B cell (primary cell): ENCODE measurements around the gene ALKBH4. TPM values are rescaled to one million over a fixed set of nuclear protein-coding genes. Genes with fewer than 3 reads are reported as not detected.

Source experiments
- ATAC-seq: fragments of 200-7000 bp; cut with Tn5 transposase; one replicate; pipeline ENCODE4 v1.10.0; 2021; ENCODE audit warnings: low read depth, mild to moderate bottlenecking, moderate number of reproducible peaks, moderate library complexity
- CTCF ChIA-PET: fragments of 350-600 bp; sonication (Branson Sonifier 250); formaldehyde crosslinking; loops from one replicate; lab custom pipeline; 2021; ENCODE audit warnings: antibody characterized with exemption, inconsistent platforms; lab: Charles Lee
- POLR2A ChIA-PET: fragments of 350-600 bp; sonication (Branson Sonifier 250); formaldehyde crosslinking; loops from one replicate; lab custom pipeline; 2021; ENCODE audit warnings: antibody characterized with exemption; lab: Charles Lee
- DNase-seq: peaks from one replicate; pipeline ENCODE4 v3.0.0; 2013
- H2AFZ ChIP-seq: 2 replicates; pipeline ENCODE4 v1.6.1; 2012; ENCODE audit warnings: mild to moderate bottlenecking, low read depth, low read length; ENCODE audit not compliant: insufficient read depth, poor library complexity, severe bottlenecking
- H3K27ac ChIP-seq, 2 donors: 1 replicate in 1 of 2; 2 replicates in 1 of 2; pipeline ENCODE4 v1.5.1; 2012 to 2013; ENCODE audit warnings: low read length in 2 of 2, mild to moderate bottlenecking in 2 of 2, moderate library complexity in 1 of 2
- H3K27me3 ChIP-seq, 4 experiments: fragments of 200-600 bp in 1 of 4; sonication (generic) in 1 of 4; replicated peaks in 1 of 4; 1 replicate in 2 of 4; 2 replicates in 2 of 4; pipeline versions ENCODE4 v1.6.1 to v1.7.0; 2013 to 2016; ENCODE audit warnings: low read length in 3 of 4, mild to moderate bottlenecking in 2 of 4, mixed read lengths in 1 of 4, moderate library complexity in 1 of 4; ENCODE audit not compliant: insufficient read depth in 4 of 4, control insufficient read depth in 3 of 4; ENCODE audit errors: control extremely low read depth in 1 of 4
- H3K36me3 ChIP-seq, 2 experiments: replicated peaks in 1 of 2; 1 replicate in 1 of 2; 2 replicates in 1 of 2; pipeline versions ENCODE4 v1.6.1 to v1.7.1; 2013; ENCODE audit warnings: low read length in 1 of 2; ENCODE audit not compliant: insufficient read depth in 2 of 2, control insufficient read depth in 1 of 2; ENCODE audit errors: control extremely low read depth in 1 of 2, extremely low read depth in 1 of 2
- H3K4me1 ChIP-seq, 2 donors: fragments of 200-600 bp in 1 of 2; sonication (generic) in 1 of 2; 1 replicate in 1 of 2; 2 replicates in 1 of 2; pipeline versions ENCODE4 v1.5.1 to v1.6.1; 2013 to 2017; ENCODE audit warnings: low read length in 2 of 2; ENCODE audit not compliant: control insufficient read depth in 2 of 2, insufficient read depth in 2 of 2
- H3K4me2 ChIP-seq: replicated peaks from 2 replicates; pipeline ENCODE3; 2012; ENCODE audit warnings: mild to moderate bottlenecking, low read depth, low read length; ENCODE audit not compliant: poor library complexity, severe bottlenecking
- H3K4me3 ChIP-seq, 5 experiments: fragments of 200-600 bp in 1 of 5; sonication (generic) in 1 of 5; 1 replicate in 3 of 5; 2 replicates in 2 of 5; pipeline versions ENCODE4 v1.5.1 to v1.7.0; 2011 to 2016; ENCODE audit warnings: low read length in 4 of 5, mild to moderate bottlenecking in 4 of 5, low read depth in 2 of 5, control low read depth in 1 of 5, moderate library complexity in 1 of 5; ENCODE audit not compliant: insufficient read depth in 1 of 5; ENCODE audit errors: control extremely low read depth in 1 of 5, extremely low read depth in 1 of 5
- H3K79me2 ChIP-seq: fragments of 200-600 bp; sonication (generic); one replicate; pipeline ENCODE4 v1.6.0; 2016; ENCODE audit warnings: low read length; ENCODE audit not compliant: control insufficient read depth, insufficient read depth
- H3K9ac ChIP-seq: fragments of 200-600 bp; sonication (generic); 2 replicates; pipeline ENCODE4 v1.6.1; 2017; ENCODE audit warnings: mild to moderate bottlenecking, low read length, moderate library complexity
- H3K9me3 ChIP-seq, 3 donors: one replicate each; pipeline versions ENCODE4 v1.6.1 to v1.7.1; 2013; ENCODE audit warnings: low read length in 2 of 3; ENCODE audit not compliant: control insufficient read depth in 2 of 3, insufficient read depth in 1 of 3; ENCODE audit errors: control extremely low read depth in 1 of 3
- H4K20me1 ChIP-seq: 2 replicates; pipeline ENCODE4 v1.6.0; 2012; ENCODE audit warnings: mild to moderate bottlenecking, low read length; ENCODE audit not compliant: insufficient read depth, control insufficient read depth, poor library complexity, severe bottlenecking
- H3K27ac Mint-ChIP-seq: one replicate; pipeline ENCODE4 v1.8.0; 2021; ENCODE audit warnings: mixed read lengths
- H3K27me3 Mint-ChIP-seq: one replicate; pipeline ENCODE4 v1.8.0; 2021; ENCODE audit warnings: mixed read lengths
- H3K4me1 Mint-ChIP-seq: one replicate; pipeline ENCODE4 v1.8.0; 2021; ENCODE audit warnings: mixed read lengths
- H3K4me3 Mint-ChIP-seq: one replicate; pipeline ENCODE4 v1.8.0; 2021; ENCODE audit warnings: mixed read lengths
- H3K9me3 Mint-ChIP-seq: one replicate; pipeline ENCODE4 v1.8.0; 2022; ENCODE audit warnings: mixed read lengths; ENCODE audit not compliant: insufficient read depth
- CTCF ChIP-seq: fragments of 200-600 bp; IDR thresholded peaks from one replicate; pipeline ENCODE4 v1.8.0; 2022; ENCODE audit warnings: antibody characterized with exemption, mild to moderate bottlenecking
- EZH2 ChIP-seq: IDR thresholded peaks from 2 replicates; pipeline ENCODE4 v1.6.1; 2012; ENCODE audit warnings: borderline replicate concordance, low read depth, mild to moderate bottlenecking, moderate library complexity, low read length; ENCODE audit not compliant: insufficient read depth, poor library complexity, severe bottlenecking
- WGBS: methylation state at CpG from one replicate; pipeline ENCODE4 v1.1.5; 2013; ENCODE audit warnings: missing lambda C conversion rate; ENCODE audit not compliant: insufficient coverage; 5-methylcytosine and 5-hydroxymethylcytosine counted together
- intact Hi-C: fragments of 100-400 bp; cut with micrococcal nuclease; formaldehyde crosslinking; loops from one replicate; pipeline ENCODE4 v1.10.0; 2022
- polyA plus RNA-seq: library from polyadenylated mRNA; depleted of rRNA; stranded (reverse); fragments of >200 nt; gene quantifications from 2 replicates; pipeline ENCODE4 v1.2.3, GENCODE V29; 2012
- total RNA-seq, 2 donors: library from RNA; stranded (reverse); fragments of 120-200 nt in 1 of 2; gene quantifications; 1 replicate in 1 of 2; 2 replicates in 1 of 2; pipeline versions ENCODE4 v1.2.3 to v1.2.4, GENCODE V29; 2013 to 2022

ALKBH4 gene
- total and polyA plus RNA-seq, 2 donors (not counting 1 experiment from before 2014, with no cell fraction given): 6.2 to 8.6 TPM

- Mint-ChIP-seq H3K27ac (peak overlapping the region; percentile 95), H3K4me1 (peaks cover 77% of the 10 kb centered on the region), H3K4me3 (peak overlapping the region; percentile 86), H3K27me3 (no peaks in the 10 kb centered on the region), H3K9me3 (no peaks in the 10 kb centered on the region)
- peak overlapping the region; percentile 57 for H2AFZ ChIP-seq
- H3K9me3 ChIP-seq: no peaks in the 10 kb centered on the region
- TF ChIP-seq CTCF (no peak), EZH2 (no peak)
- H3K27ac ChIP-seq: peak overlapping the region; percentile 70 to 100
- WGBS: 2% methylated on average over 12 of the region's 12 CpGs
- peak overlapping the region; percentile 63 for H3K4me2 ChIP-seq
- H3K27me3 ChIP-seq: no peaks in the 10 kb centered on the region
- intact Hi-C loops: loop anchor here (1.0 kb wide), 1 partner anchor 11 kb away; no protein-coding TSS in a partner anchor
- POLR2A ChIA-PET: interaction anchor here (0.5 to 12.7 kb wide), 9 partner anchors 14 to 47 kb away, joined by 3 to 223 read pairs (median 11); partner anchors contain the start of gene ORAI2
- ATAC-seq: peak; percentile 71
- H3K79me2 ChIP-seq: peaks cover 79% of the 10 kb centered on the region
- CTCF ChIA-PET: interaction anchor here (0.6 to 46.3 kb wide), 5 partner anchors 5 to 128 kb away, joined by 3 to 1182 read pairs (median 6); partner anchors contain the start of gene ORAI2
- H3K9ac ChIP-seq: peak overlapping the region; percentile 38
- peaks cover 71 to 80% of the 10 kb centered on the region in 2 donors for H3K4me1 ChIP-seq
- peak overlapping the region in 3 of 5 experiments; percentile 16 to 43 (median 21) for H3K4me3 ChIP-seq
- no peaks in the 10 kb centered on the region for H4K20me1 ChIP-seq
- peak; percentile 77 for DNase-seq
- H3K36me3 ChIP-seq: peaks cover 2 to 47% of the 10 kb centered on the region in 2 experiments
Measured at GRCh38 chr7:102415685-102416225, 48.9 kb downstream of the ALKBH4 start.

- peak overlapping the region; percentile 59 for H3K27ac Mint-ChIP-seq
- H3K4me3 ChIP-seq: no peak overlapping the region
- H3K79me2 ChIP-seq: peaks cover 70% of the 10 kb centered on the region
- peak overlapping the region in 1 of 2 donors; percentile 100 for H3K27ac ChIP-seq
- peaks cover 12 to 59% of the 10 kb centered on the region in 2 experiments for H3K36me3 ChIP-seq
- TF ChIP-seq CTCF (no peak), EZH2 (no peak)
- H3K4me2 ChIP-seq: no peak overlapping the region
- no peak overlapping the region for H2AFZ ChIP-seq
- intact Hi-C loops: no loop called here
- H3K27me3 ChIP-seq: no peaks in the 10 kb centered on the region
- H3K9me3 Mint-ChIP-seq: peaks cover 8% of the 10 kb centered on the region
- H3K9ac ChIP-seq: no peak overlapping the region
- POLR2A ChIA-PET: interaction anchor here (1.4 to 12.7 kb wide), 5 partner anchors 12 to 37 kb away, joined by 4 to 223 read pairs (median 11); partner anchors contain the start of gene ORAI2
- H3K4me1 Mint-ChIP-seq: peaks cover 74% of the 10 kb centered on the region
- ATAC-seq (no peak), DNase-seq (no peak)
- no CpG with 5 or more reads among the region's 4 CpGs for WGBS
- H3K4me1 ChIP-seq: peaks cover 58 to 76% of the 10 kb centered on the region in 2 donors
- H3K4me3 Mint-ChIP-seq: no peak overlapping the region
- H3K9me3 ChIP-seq: peaks cover 0 to 8% (median 0%) of the 10 kb centered on the region in 3 donors
- no peaks in the 10 kb centered on the region for H4K20me1 ChIP-seq
- CTCF ChIA-PET: interaction anchor here (1.6 to 46.3 kb wide), 4 partner anchors 3 to 134 kb away, joined by 7 to 1182 read pairs (median 595); partner anchors contain the start of genes ORAI2 and PRKRIP1
- H3K27me3 Mint-ChIP-seq: no peaks in the 10 kb centered on the region
Measured at GRCh38 chr7:102413611-102414010, 51.1 kb downstream of the ALKBH4 start.
